ENCODE measurements around the gene NTM.

Gene NTM

GRCh38 chr11:132202621-132203020 is 832.2 kb downstream of the NTM start:
- DNase-seq, result no peak

- DNase-seq, result no peak
Measured at GRCh38 chr11:132205006-132205405, 834.6 kb downstream of the NTM start.

GRCh38 chr11:132205496-132205895 is 835.1 kb downstream of the NTM start:
- DNase-seq, result no peak

- no peak for DNase-seq
Measured at GRCh38 chr11:132206993-132207392, 836.6 kb downstream of the NTM start.

- DNase-seq, result no peak
Measured at GRCh38 chr11:132208477-132209055, 838.2 kb downstream of the NTM start.

GRCh38 chr11:132211479-132211878 is 841.1 kb downstream of the NTM start:
- DNase-seq, result no peak

- no peak for DNase-seq
Measured at GRCh38 chr11:132217856-132218255, 847.4 kb downstream of the NTM start.

- DNase-seq, result no peak
Measured at GRCh38 chr11:132220474-132220873, 850.1 kb downstream of the NTM start.

GRCh38 chr11:132222345-132222744 is 851.9 kb downstream of the NTM start:
- no peak for DNase-seq

- no peak for DNase-seq
Measured at GRCh38 chr11:132226522-132226921, 856.1 kb downstream of the NTM start.

GRCh38 chr11:132228746-132229325 is 858.4 kb downstream of the NTM start:
- DNase-seq, result no peak

GRCh38 chr11:132231656-132232347 is 861.4 kb downstream of the NTM start:
- DNase-seq, result no peak

- DNase-seq, result no peak
Measured at GRCh38 chr11:132234878-132235277, 864.5 kb downstream of the NTM start.

- DNase-seq, result no peak
Measured at GRCh38 chr11:132237781-132238180, 867.4 kb downstream of the NTM start.

GRCh38 chr11:132238331-132238866 is 868.0 kb downstream of the NTM start:
- no peak for DNase-seq

GRCh38 chr11:132240374-132240773 is 870.0 kb downstream of the NTM start:
- DNase-seq, result no peak

GRCh38 chr11:132242632-132243031 is 872.2 kb downstream of the NTM start:
- DNase-seq, result no peak

- no peak for DNase-seq
Measured at GRCh38 chr11:132244846-132245245, 874.4 kb downstream of the NTM start.

GRCh38 chr11:132245403-132246385 is 875.3 kb downstream of the NTM start:
- DNase-seq, result no peak

GRCh38 chr11:132248580-132248979 is 878.2 kb downstream of the NTM start:
- DNase-seq, result no peak

GRCh38 chr11:132249256-132249655 is 878.8 kb downstream of the NTM start:
- no peak for DNase-seq

- DNase-seq, result no peak
Measured at GRCh38 chr11:132251061-132251460, 880.6 kb downstream of the NTM start.

Data from suppressor macrophage treated with lipopolysaccharide for 1 hour (primary cell).